IMR-90 (cell line): ENCODE data around the gene RALGAPA2. TPM values are rescaled to one million over a fixed set of nuclear protein-coding genes. Genes with fewer than 3 reads are reported as not detected.

Source experiments
- ATAC-seq: fragments of 200-7000 bp; cut with Tn5 transposase; 2 replicates; pipeline ENCODE4 v1.9.1; 2020; ENCODE audit warnings: low read depth, mild to moderate bottlenecking, moderate library complexity
- BruUV-seq: library from RNA; stranded (reverse); fragments of 400-500 nt; replicated peaks from 2 replicates; lab custom pipeline; 2021; lab: Mats Ljungman, UMichigan
- CTCF ChIA-PET: fragments of 300-600 bp; formaldehyde crosslinking; extraction: SDS; loops from one replicate; lab custom pipeline; 2021; ENCODE audit warnings: antibody characterized with exemption; lab: Yijun Ruan, JAX
- POLR2A ChIA-PET: fragments of 300-600 bp; sonication (Branson Sonifier 250); formaldehyde crosslinking; loops from one replicate; lab custom pipeline; 2022; ENCODE audit warnings: antibody characterized with exemption; ENCODE audit not compliant: unreplicated experiment; lab: Charles Lee
- DNase-seq: peaks from one replicate; pipeline ENCODE4 v3.0.0; 2013
- H2AFZ ChIP-seq: replicated peaks from 2 replicates; pipeline ENCODE3; 2013; ENCODE audit warnings: low read length, mild to moderate bottlenecking; ENCODE audit not compliant: poor library complexity
- H2AK5ac ChIP-seq: 2 replicates; pipeline ENCODE4 v1.6.1; 2013; ENCODE audit warnings: low read depth, low read length, inconsistent platforms
- H2AK9ac ChIP-seq: replicated peaks from 2 replicates; pipeline ENCODE3; 2013; ENCODE audit warnings: mild to moderate bottlenecking, low read depth, low read length, moderate library complexity; ENCODE audit not compliant: poor library complexity
- H2BK120ac ChIP-seq: 2 replicates; pipeline ENCODE4 v1.6.1; 2013; ENCODE audit warnings: low read depth, low read length, inconsistent platforms
- H2BK15ac ChIP-seq: 3 replicates; pipeline ENCODE4 v1.6.1; 2013; ENCODE audit warnings: low read depth, low read length, inconsistent platforms
- H2BK20ac ChIP-seq: 2 replicates; pipeline ENCODE4 v1.6.1; 2013; ENCODE audit warnings: low read depth, mild to moderate bottlenecking, inconsistent platforms, low read length, moderate library complexity
- H2BK5ac ChIP-seq: 2 replicates; pipeline ENCODE4 v1.6.1; 2013; ENCODE audit warnings: mild to moderate bottlenecking, low read depth, low read length, inconsistent platforms; ENCODE audit not compliant: poor library complexity, severe bottlenecking
- H3K14ac ChIP-seq: replicated peaks from 2 replicates; pipeline ENCODE4 v1.6.1; 2013; ENCODE audit warnings: low read depth, low read length, inconsistent platforms
- H3K18ac ChIP-seq: 2 replicates; pipeline ENCODE4 v1.6.1; 2013; ENCODE audit warnings: low read depth, low read length, control low read depth
- H3K23ac ChIP-seq: 2 replicates; pipeline ENCODE4 v1.6.1; 2013; ENCODE audit warnings: low read depth, low read length, inconsistent platforms
- H3K27ac ChIP-seq: 2 replicates; pipeline ENCODE4 v1.5.1; 2013; ENCODE audit warnings: mild to moderate bottlenecking, control low read depth, low read length; ENCODE audit not compliant: insufficient read depth
- H3K27me3 ChIP-seq: 2 replicates; pipeline ENCODE4 v1.6.1; 2013; ENCODE audit warnings: low read length; ENCODE audit not compliant: control insufficient read depth, insufficient read depth
- H3K36me3 ChIP-seq: 2 replicates; pipeline ENCODE4 v1.6.1; 2013; ENCODE audit warnings: low read length, mixed read lengths; ENCODE audit not compliant: control insufficient read depth, insufficient read depth
- H3K4ac ChIP-seq: 2 replicates; pipeline ENCODE4 v1.6.1; 2013; ENCODE audit warnings: low read depth, low read length, inconsistent platforms
- H3K4me1 ChIP-seq: 2 replicates; pipeline ENCODE4 v1.6.1; 2013; ENCODE audit warnings: low read length, mixed read lengths; ENCODE audit not compliant: control insufficient read depth, insufficient read depth
- H3K4me2 ChIP-seq: 2 replicates; pipeline ENCODE4 v1.6.1; 2013; ENCODE audit warnings: low read depth, mild to moderate bottlenecking, control low read depth, low read length, moderate library complexity
- H3K4me3 ChIP-seq: 2 replicates; pipeline ENCODE4 v1.5.1; 2013; ENCODE audit warnings: low read depth, mild to moderate bottlenecking, control low read depth, low read length, moderate library complexity; ENCODE audit not compliant: insufficient read depth
- H3K56ac ChIP-seq: 2 replicates; pipeline ENCODE4 v1.6.1; 2013; ENCODE audit warnings: low read length, inconsistent platforms; ENCODE audit not compliant: insufficient read depth; ENCODE audit errors: extremely low read depth
- H3K79me1 ChIP-seq, 2 experiments: 2 replicates each; pipeline ENCODE4 v1.6.1; 2013; ENCODE audit warnings: low read length in 2 of 2, inconsistent platforms in 1 of 2, low read depth in 1 of 2
- H3K9ac ChIP-seq: 2 replicates; pipeline ENCODE4 v1.6.1; 2013; ENCODE audit warnings: low read depth, low read length, control low read depth
- H3K9me1 ChIP-seq: 2 replicates; pipeline ENCODE4 v1.6.1; 2013; ENCODE audit warnings: low read length, inconsistent platforms; ENCODE audit not compliant: insufficient read depth
- H3K9me3 ChIP-seq: 2 replicates; pipeline ENCODE4 v1.6.1; 2013; ENCODE audit warnings: low read length; ENCODE audit not compliant: control insufficient read depth, insufficient read depth
- H4K20me1 ChIP-seq: 2 replicates; pipeline ENCODE4 v1.6.1; 2013; ENCODE audit warnings: low read length, inconsistent platforms; ENCODE audit not compliant: insufficient read depth
- H4K5ac ChIP-seq: 2 replicates; pipeline ENCODE4 v1.6.1; 2013; ENCODE audit warnings: mild to moderate bottlenecking, low read depth, low read length, control low read depth
- H4K8ac ChIP-seq, 2 experiments: 2 replicates each; pipeline ENCODE4 v1.6.1; 2013; ENCODE audit warnings: low read depth in 2 of 2, low read length in 2 of 2, control low read depth in 1 of 2, inconsistent platforms in 1 of 2
- H4K91ac ChIP-seq: 2 replicates; pipeline ENCODE4 v1.6.1; 2013; ENCODE audit warnings: low read depth, low read length, inconsistent platforms; ENCODE audit not compliant: insufficient read depth
- CEBPB ChIP-seq: IDR thresholded peaks from 2 replicates; pipeline ENCODE4 v1.6.1; 2012; ENCODE audit warnings: low read depth, low read length, improper control_type of control experiment
- RAD21 ChIP-seq: IDR thresholded peaks from 2 replicates; pipeline ENCODE4 v1.6.1; 2012; ENCODE audit warnings: low read length, improper control_type of control experiment
- RFX5 ChIP-seq: IDR thresholded peaks from 2 replicates; pipeline ENCODE4 v1.8.0; 2012; ENCODE audit warnings: low read depth, mild to moderate bottlenecking, low read length, moderate library complexity
- WGBS, 2 experiments: methylation state at CpG; one replicate each; pipeline versions ENCODE4 v1.1.5 to v1.1.7; 2013; ENCODE audit warnings: missing lambda C conversion rate in 2 of 2; ENCODE audit not compliant: insufficient read length in 1 of 2; ENCODE audit errors: extremely low coverage in 2 of 2; 5-methylcytosine and 5-hydroxymethylcytosine counted together
- dilution Hi-C: fragments of 300-500 bp; cut with HindIII; formaldehyde crosslinking; loops from one replicate; pipeline ENCODE4 v1.14.3; 2018; ENCODE audit warnings: low sequenced_read_pairs; ENCODE audit not compliant: unreplicated experiment
- in situ Hi-C: fragments of 300-500 bp; cut with MboI; formaldehyde crosslinking; loops from 3 replicates; pipeline ENCODE4 v1.14.3; 2019; ENCODE audit warnings: low sequenced_read_pairs, inconsistent platforms, mixed read lengths
- intact Hi-C: fragments of 100-400 bp; cut with micrococcal nuclease; formaldehyde crosslinking; loops from 2 replicates; pipeline ENCODE4 v1.10.0; 2022
- polyA plus RNA-seq, 3 experiments: library from polyadenylated mRNA; depleted of rRNA; stranded (reverse); fragments of >200 nt; gene quantifications; 2 replicates each; pipeline ENCODE4 v1.2.3, GENCODE V29; 2012; ENCODE audit warnings: low replicate concordance in 1 of 3
- total RNA-seq: library from RNA; depleted of rRNA; stranded (reverse); fragments of >200 nt; gene quantifications from 2 replicates; pipeline ENCODE4 v1.2.3, GENCODE V29; 2012
- TF ChIP-seq, protein P1 (sequence below): fragments of 150-350 bp; IDR thresholded peaks from 2 replicates; pipeline ENCODE4 v1.6.1; 2016; ENCODE audit warnings: low read depth, mild to moderate bottlenecking, low read length, moderate library complexity, borderline replicate concordance

The RALGAPA2 gene
- total and polyA plus RNA-seq, 2 of the 4 experiments (the other 2 are of a cell fraction): 1.3 to 3.9 TPM

DNA sequence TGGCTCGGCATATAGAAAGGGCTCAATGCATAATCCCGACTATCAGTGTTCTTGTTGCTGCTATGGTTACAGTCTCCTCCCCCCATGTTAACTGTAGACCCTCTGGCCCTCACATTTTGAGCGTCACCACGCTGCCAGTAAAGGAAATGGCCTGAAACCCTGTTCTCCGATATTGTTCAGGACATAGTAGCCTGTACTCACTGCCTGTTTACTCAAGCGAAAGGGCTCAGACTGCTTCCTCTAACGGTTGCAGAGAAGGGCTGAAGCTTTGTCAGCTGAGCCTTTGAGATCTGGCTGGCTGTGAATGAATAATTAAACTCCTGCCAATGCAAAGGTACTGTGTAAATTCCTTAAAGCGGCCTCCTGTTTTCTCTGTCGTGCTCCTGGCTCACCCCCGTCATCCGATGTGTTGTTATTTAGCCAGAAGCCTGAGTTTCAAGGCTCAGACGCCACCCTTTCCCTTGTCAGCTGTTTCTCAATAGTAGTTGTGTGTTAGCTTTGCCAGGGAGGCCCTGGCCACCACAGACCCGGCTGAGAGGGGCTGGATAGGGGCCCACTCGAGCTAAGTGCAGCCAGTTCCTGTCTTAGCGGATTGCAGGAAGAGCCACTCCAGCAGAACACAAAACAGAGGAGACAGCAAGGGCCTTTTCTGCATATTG is 31.2 kb upstream of the RALGAPA2 start:
- H2BK120ac ChIP-seq: no peak overlapping the region
- H2AFZ ChIP-seq: peak overlapping the region; percentile 26
- no peak overlapping the region for H2AK5ac ChIP-seq
- no peaks in the 10 kb centered on the region for H3K9me1 ChIP-seq
- no peak overlapping the region for H4K91ac ChIP-seq
- no peak overlapping the region for H2BK20ac ChIP-seq
- no peak overlapping the region for H3K9ac ChIP-seq
- no peak overlapping the region for H4K5ac ChIP-seq
- ChIA-PET CTCF (no interaction called here), POLR2A (no interaction called here)
- H3K18ac ChIP-seq: no peak overlapping the region
- WGBS, 2 experiments: 15% methylated on average over 6 of the region's 15 CpGs; no CpG with 5 or more reads in 1 of the 2 experiments
- no peaks in the 10 kb centered on the region for H3K79me1 ChIP-seq
- DNase-seq: no peak
- H3K56ac ChIP-seq: no peak overlapping the region
- H2AK9ac ChIP-seq: no peak overlapping the region
- no peak; the same call in 1 of the 2 replicates for ATAC-seq
- in situ Hi-C loops (no loop called here), intact Hi-C loops (no loop called here), dilution Hi-C loops (no loop called here)
- H3K14ac ChIP-seq: no peak overlapping the region
- H3K4ac ChIP-seq: no peak overlapping the region
- no TSS peak for BruUV-seq
- H3K27ac ChIP-seq: no peak overlapping the region
- H2BK5ac ChIP-seq: no peak overlapping the region
- no peak overlapping the region for H4K8ac ChIP-seq
- H3K4me1 ChIP-seq: no peaks in the 10 kb centered on the region
- H2BK15ac ChIP-seq: no peak overlapping the region
- no peak for TF ChIP-seq RFX5
- TF ChIP-seq, protein P1, sequence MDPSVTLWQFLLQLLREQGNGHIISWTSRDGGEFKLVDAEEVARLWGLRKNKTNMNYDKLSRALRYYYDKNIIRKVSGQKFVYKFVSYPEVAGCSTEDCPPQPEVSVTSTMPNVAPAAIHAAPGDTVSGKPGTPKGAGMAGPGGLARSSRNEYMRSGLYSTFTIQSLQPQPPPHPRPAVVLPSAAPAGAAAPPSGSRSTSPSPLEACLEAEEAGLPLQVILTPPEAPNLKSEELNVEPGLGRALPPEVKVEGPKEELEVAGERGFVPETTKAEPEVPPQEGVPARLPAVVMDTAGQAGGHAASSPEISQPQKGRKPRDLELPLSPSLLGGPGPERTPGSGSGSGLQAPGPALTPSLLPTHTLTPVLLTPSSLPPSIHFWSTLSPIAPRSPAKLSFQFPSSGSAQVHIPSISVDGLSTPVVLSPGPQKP: no peak
- no peak for TF ChIP-seq RAD21
- TF ChIP-seq CEBPB: no peak
- no peaks in the 10 kb centered on the region for H4K20me1 ChIP-seq
- no peaks in the 10 kb centered on the region for H3K36me3 ChIP-seq
- H3K4me2 ChIP-seq: 0 out of 2 replicates have a peak overlapping the region, but pooled peaks have one; percentile 21
- no peaks in the 10 kb centered on the region for H3K9me3 ChIP-seq
- no peak overlapping the region for H3K23ac ChIP-seq
- no peak overlapping the region for H3K4me3 ChIP-seq
- peaks cover 2% of the 10 kb centered on the region; the same call in 1 of the 2 replicates for H3K27me3 ChIP-seq
